A673 (cell line): Measurements from ENCODE around the gene EHD1.

ENCODE experiments used
- CTCF ChIP-seq: fragments of 300-800, 200-600 bp; sonication (generic); conservative IDR thresholded peaks from 2 replicates; pipeline ENCODE4 v1.5.1; 2017; ENCODE audit warnings: low read depth, mild to moderate bottlenecking, antibody characterized with exemption, low read length, moderate library complexity, mixed read lengths
- EZH2 ChIP-seq: fragments of 200-600 bp; sonication (generic); IDR thresholded peaks from 2 replicates; pipeline ENCODE4 v1.6.1; 2017; ENCODE audit warnings: borderline replicate concordance, low read depth, mild to moderate bottlenecking, mixed read lengths, antibody characterized with exemption, low read length; ENCODE audit not compliant: poor library complexity, severe bottlenecking

- no peak for TF ChIP-seq CTCF
- no peak for TF ChIP-seq EZH2
Observed at GRCh38 chr11:64885367-64886286, 7.2 kb upstream of the EHD1 start.
